Muscle layer of duodenum (tissue), 2 donors: Measurements from ENCODE around the gene TSPOAP1.

Experiments used
- H3K27ac ChIP-seq: one replicate; pipeline ENCODE4 v1.7.0; 2013; ENCODE audit warnings: mild to moderate bottlenecking, low read length
- H3K27me3 ChIP-seq: one replicate; pipeline ENCODE4 v1.7.0; 2013; ENCODE audit warnings: low read depth, mild to moderate bottlenecking, control low read depth, low read length
- H3K36me3 ChIP-seq, 2 donors: one replicate each; pipeline ENCODE4 v1.7.0; 2013; ENCODE audit warnings: low read length in 2 of 2, control low read depth in 1 of 2, mild to moderate bottlenecking in 1 of 2; ENCODE audit not compliant: insufficient read depth in 2 of 2, control insufficient read depth in 1 of 2
- H3K4me1 ChIP-seq, 2 donors: one replicate each; pipeline ENCODE4 v1.7.0; 2013; ENCODE audit warnings: low read length in 2 of 2, mild to moderate bottlenecking in 2 of 2, control low read depth in 1 of 2, moderate library complexity in 1 of 2; ENCODE audit not compliant: insufficient read depth in 2 of 2, control insufficient read depth in 1 of 2
- H3K4me3 ChIP-seq, 2 donors: one replicate each; pipeline ENCODE4 v1.7.0; 2013; ENCODE audit warnings: low read length in 2 of 2, low read depth in 1 of 2, mild to moderate bottlenecking in 1 of 2
- H3K9me3 ChIP-seq, 2 donors: one replicate each; pipeline ENCODE4 v1.7.0; 2013; ENCODE audit warnings: low read length in 2 of 2, control low read depth in 1 of 2, mild to moderate bottlenecking in 1 of 2; ENCODE audit not compliant: control insufficient read depth in 1 of 2
- donor health status: healthy.

TSPOAP1 gene

DNA sequence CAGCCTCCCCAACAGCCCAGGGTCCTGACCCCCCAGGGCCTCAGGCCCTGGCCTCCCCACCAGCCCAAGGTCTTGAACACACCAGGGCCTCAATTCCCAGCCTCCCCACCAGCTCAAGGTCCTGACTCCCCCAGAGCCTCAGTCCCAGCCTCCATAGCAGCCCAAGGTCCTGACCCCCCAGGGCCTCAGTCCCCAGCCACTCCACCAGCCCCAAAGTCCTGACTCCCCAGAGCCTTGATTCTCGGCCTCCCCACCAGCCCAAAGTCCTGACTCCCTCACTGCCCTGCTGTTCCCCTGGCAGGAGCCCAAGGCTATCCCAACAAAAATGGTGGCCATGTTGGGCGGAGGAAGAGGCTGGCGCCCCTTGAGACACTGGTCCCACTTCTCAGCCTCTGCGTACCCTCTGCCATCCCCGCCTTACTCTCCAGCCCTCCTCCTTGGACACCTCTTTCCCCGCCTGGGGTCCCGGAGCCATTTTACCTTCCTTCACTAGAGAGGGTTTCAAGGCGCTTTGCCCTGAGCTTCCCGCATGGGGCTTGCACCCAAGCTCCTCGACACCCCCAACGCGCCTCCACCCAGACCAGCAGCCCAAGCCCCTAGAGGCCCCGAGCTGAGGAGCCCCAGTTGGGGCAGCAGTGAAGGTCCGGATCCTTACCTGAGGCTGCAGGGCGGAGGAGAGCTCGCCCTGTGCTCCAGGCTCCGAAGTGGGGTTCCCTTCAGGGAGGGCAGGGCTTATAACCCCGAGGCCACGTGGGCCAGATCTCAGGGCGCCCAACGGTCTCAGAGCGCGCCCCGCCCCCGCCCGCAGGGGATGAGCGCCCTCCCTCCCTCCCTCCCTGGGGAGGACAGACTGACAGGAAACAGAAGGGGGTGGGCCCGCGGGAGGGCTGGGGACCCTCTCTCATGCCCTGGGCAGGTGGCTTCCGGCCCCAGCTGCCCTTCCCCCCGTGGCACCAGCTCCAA, 3.5 kb upstream of the TSPOAP1 start:
- Histone ChIP-seq H3K9me3 (no peaks in the 10 kb centered on the region), H3K27me3 (no peaks in the 10 kb centered on the region), H3K27ac (peak overlapping the region; percentile 69), H3K4me3 (peak overlapping the region; percentile 65), H3K4me1 (peaks cover 17% of the 10 kb centered on the region in 2 donors), H3K36me3 (no peaks in the 10 kb centered on the region)

DNA sequence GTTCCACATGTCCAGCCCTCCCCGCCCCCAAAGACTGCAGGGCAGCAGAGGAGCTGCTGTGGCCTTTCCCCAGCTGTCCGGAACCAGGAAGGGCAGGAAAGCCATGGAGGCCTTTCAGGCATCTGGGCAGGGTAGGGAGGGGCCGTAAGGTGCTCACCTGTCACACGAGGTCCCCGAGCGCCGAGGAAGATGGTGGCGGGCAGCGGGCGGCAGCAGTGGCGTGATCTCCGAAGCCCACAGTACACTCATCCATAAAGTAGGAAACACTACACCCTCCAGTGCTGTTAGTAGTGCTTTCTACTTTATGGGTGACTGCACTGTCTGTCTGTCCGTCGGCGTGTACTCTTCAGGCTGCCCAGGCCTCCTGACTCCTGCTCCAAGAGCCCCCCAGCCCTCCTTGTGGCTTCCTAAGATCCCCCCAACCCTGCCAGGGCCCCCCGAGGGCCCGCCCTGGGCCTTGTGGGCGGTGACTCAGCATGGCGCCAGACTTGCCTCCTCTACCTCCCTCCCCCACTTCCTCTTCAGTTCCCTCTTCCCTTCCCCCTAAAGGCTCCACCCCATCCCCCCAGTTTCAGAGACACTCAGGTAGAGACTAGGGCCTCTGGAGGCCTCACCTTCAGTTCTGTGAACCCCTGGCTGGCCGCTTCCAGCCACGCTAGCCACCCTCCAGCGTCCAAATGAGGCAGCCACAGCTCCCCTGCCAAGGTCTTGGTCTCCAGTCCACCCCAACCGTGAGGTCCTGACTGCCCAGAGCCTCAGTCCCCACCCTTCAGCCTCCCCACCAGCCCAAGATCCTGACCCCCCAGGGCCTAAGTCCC, 2.6 kb upstream of the TSPOAP1 start:
- Histone ChIP-seq H3K27me3 (no peaks in the 10 kb centered on the region), H3K4me3 (peak overlapping the region; percentile 65), H3K9me3 (no peaks in the 10 kb centered on the region), H3K36me3 (no peaks in the 10 kb centered on the region), H3K4me1 (peaks cover 9 to 10% of the 10 kb centered on the region in 2 donors), H3K27ac (peak overlapping the region; percentile 69)

DNA sequence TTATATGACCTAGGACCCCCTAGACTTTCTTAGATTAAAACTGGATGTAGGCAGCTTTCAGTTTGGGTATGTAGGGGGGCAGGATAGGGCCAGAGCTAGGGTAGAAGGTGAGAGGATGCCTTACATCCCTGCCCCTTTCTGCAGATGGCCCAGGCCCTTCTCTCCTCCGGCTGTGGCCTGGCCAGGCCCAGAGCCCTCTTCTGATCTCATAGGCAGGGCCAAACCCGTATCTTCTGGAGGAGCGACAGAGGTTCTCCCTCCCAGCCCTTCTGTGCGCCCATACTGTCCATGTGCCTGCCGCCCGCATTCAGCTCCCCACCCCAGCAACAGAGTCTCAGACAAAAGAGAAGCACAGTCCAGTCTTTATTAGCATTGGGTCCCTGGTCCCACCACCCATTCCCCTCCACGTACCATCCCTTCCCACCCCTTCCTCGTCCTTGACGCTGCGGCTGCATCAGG, 2.0 kb upstream of the TSPOAP1 start:
- Histone ChIP-seq H3K27ac (peak overlapping the region; percentile 69), H3K36me3 (no peaks in the 10 kb centered on the region), H3K4me1 (peaks cover 4 to 10% of the 10 kb centered on the region in 2 donors), H3K27me3 (no peaks in the 10 kb centered on the region), H3K9me3 (no peaks in the 10 kb centered on the region), H3K4me3 (peak overlapping the region; percentile 65)

DNA sequence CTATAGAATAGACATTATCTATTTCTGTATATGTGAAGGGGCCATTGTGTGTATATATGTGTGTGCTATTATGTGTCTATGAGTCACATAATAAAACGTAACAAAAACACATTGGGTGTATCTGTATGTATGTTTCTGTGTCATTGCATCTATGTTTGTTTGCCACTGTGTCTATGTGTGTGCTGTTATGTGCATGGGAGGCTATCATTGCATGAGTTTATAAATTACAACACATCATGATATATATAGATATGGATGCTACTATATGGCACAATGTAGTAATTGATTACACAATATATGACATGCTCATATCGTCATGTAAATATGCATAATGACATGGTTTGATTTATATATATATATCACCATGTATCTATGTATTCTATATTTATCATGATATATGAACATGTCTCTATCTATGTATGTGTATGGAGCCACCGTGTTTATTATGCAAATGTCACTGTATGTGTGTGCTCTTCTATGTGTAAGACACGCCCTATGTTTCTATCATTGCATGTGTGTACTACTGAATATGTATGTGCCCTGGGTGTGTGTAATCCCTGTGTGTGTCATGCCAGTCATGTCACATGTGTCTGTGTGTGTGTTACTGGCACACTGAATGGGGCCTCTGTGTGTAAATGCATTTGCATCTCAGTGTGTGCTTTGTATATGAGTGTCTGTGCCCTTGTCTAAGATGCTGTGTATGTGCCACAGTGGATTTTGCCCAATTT, 1.4 kb upstream of the TSPOAP1 start:
- peak overlapping the region; percentile 65 for H3K4me3 ChIP-seq
- no peaks in the 10 kb centered on the region for H3K36me3 ChIP-seq
- no peaks in the 10 kb centered on the region for H3K9me3 ChIP-seq
- H3K27ac ChIP-seq = no peak overlapping the region
- peaks cover 3 to 16% of the 10 kb centered on the region in 2 donors for H3K4me1 ChIP-seq
- H3K27me3 ChIP-seq = no peaks in the 10 kb centered on the region

DNA sequence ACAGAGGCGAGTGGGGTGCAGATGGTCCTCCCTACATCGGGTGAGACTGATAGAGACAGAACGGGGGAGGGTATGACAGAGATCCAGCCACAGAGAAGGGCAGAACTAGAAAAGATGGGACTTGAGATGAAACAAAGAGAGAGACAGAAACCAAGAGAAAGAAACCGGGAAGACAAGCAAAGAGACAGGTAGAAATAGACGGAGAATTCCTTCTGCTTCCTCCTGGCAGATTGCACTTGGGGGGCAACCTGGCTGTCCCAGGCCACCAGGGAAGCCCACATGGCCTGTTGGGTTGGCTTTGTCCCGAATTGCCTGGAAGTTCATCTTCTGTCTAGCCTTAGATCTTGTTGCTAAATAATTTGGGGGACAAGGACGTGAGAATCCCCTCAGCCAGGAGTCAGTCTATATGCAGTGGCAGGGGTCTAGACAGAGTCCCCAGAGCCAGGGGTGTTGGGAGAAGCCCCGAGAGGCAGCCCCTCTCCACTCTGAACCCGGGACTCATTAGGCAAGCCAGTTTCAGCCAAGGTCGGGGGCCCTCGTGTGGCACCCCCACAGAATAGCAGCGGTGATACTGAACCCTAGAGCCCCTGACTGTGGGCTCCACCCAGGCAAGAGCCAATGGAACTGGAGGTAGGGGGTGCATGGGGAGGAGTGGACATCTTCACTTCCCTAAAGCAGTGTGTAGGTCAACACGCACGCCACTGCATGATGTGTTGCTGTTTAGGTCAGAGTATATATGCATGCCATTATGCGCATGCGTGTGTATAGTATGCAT, 627 bp upstream of the TSPOAP1 start:
- peak overlapping the region; percentile 12 to 65 for H3K4me3 ChIP-seq
- H3K27ac ChIP-seq = no peak overlapping the region

DNA sequence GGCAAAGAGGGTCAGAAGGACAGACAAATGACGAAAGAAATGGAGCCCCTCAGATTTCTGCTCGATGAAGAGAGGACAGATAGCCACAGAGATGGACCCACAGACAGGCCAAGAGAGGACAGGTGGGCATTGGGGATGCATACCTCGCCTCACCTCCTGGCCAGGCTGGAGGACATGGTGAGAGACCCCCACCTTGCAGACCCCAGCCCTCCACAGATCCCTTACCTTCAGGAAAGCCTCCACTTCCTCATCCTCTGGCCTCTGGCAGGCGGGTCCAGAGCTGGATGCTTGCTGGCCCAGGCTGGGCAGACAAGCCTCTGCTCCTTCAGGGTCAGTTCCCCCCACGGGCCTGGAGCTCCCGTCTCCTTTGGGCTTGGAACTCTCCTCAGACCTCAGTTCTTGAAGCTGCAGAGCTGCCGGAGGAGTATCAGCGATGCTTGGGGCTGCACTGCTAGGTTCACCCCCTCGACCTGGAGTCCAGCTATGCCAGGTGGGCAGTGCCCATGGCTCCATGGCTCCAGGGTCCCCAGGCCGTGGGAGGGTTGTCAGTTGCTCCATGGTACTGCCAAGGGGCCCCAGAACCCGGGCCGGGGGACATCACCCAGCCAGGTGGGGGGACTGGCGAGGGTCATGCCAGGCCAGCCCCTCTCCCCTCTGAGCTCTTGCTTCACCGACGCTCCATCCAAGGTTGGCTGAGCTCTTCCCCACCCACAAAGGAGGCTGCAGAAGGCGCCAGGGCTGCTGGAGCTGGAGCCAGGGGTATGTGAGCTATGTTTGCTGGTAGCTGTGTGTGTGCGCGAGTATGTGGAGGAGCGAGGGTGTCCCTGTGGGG, 1.0 kb downstream of the TSPOAP1 start:
- Histone ChIP-seq H3K36me3 (no peaks in the 10 kb centered on the region), H3K27me3 (no peaks in the 10 kb centered on the region), H3K9me3 (no peaks in the 10 kb centered on the region), H3K4me3 (no peak overlapping the region), H3K27ac (no peak overlapping the region), H3K4me1 (peaks cover 4 to 27% of the 10 kb centered on the region in 2 donors)

More for the DNA sequence above, 627 bp upstream of the TSPOAP1 start:
- Histone ChIP-seq H3K4me1 (peaks cover 4 to 19% of the 10 kb centered on the region in 2 donors), H3K36me3 (no peaks in the 10 kb centered on the region), H3K27me3 (no peaks in the 10 kb centered on the region), H3K9me3 (no peaks in the 10 kb centered on the region)

DNA sequence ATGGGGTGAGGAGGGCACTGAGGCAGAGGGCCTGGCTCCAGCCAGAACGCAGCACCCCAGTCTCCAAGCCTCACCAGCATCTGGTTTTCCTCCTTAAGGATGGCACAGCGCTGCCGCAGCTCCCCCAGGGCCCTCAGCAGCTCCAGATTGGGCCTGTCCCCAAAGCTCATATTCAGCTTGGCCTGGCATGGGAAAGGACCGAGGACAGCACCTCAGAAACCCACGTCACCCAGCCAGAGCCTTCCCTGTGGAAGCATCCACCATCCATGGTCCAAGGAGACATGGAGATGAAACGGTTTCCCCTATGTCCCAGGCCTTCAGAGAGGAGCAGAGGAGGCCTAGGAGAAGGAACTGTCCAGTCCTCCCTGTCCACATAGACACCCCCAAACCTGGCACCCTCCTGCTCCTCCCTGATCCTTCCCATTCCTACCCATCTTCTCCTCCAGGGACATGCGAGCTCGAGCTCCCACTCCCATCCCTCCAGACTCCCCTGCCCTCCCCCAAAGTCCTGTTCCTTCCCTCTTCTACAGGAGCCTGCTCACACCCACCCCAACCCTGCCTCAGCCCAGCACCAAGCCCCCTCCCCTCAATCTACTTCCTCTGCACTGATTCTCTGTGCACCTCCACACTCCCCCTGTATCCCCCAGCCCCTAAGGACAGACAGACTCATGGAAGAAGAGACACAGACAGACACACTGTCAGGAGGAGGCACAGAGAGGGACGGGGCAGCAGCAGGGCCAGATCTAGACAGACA, 1.8 kb downstream of the TSPOAP1 start:
- no peak overlapping the region for H3K27ac ChIP-seq
- H3K27me3 ChIP-seq = no peaks in the 10 kb centered on the region
- H3K4me1 ChIP-seq = peaks cover 4 to 27% of the 10 kb centered on the region in 2 donors
- no peaks in the 10 kb centered on the region for H3K9me3 ChIP-seq
- no peak overlapping the region for H3K4me3 ChIP-seq
- no peaks in the 10 kb centered on the region for H3K36me3 ChIP-seq

DNA sequence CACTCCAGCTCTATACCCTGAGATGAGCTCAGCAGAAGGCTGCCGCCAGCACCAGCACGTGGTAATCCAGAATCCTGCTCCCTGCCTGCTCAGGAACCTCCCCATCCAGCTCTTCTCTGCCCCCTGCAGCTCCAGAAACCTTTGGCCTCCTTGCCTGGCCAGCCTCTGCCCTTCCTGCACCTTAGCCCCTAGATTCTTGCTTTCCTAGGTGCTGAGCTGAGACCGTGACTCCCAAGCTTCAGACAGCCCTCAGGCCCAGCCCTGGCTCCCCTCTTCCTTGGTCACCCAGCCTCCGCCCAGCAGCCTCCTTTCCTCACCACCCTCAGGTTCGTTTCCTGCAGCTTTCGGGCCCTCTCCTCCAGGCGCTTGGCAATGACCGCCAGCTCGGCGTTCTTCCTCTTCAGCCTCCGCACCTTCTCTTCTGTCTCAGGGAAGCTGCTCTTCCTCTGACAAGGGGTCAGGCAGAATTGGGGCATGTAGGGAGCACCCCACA, 2.6 kb downstream of the TSPOAP1 start:
- H3K9me3 ChIP-seq = no peaks in the 10 kb centered on the region
- no peaks in the 10 kb centered on the region for H3K36me3 ChIP-seq
- no peaks in the 10 kb centered on the region for H3K27me3 ChIP-seq
- H3K4me3 ChIP-seq = no peak overlapping the region
- peaks cover 4 to 27% of the 10 kb centered on the region in 2 donors for H3K4me1 ChIP-seq
- no peak overlapping the region for H3K27ac ChIP-seq

DNA sequence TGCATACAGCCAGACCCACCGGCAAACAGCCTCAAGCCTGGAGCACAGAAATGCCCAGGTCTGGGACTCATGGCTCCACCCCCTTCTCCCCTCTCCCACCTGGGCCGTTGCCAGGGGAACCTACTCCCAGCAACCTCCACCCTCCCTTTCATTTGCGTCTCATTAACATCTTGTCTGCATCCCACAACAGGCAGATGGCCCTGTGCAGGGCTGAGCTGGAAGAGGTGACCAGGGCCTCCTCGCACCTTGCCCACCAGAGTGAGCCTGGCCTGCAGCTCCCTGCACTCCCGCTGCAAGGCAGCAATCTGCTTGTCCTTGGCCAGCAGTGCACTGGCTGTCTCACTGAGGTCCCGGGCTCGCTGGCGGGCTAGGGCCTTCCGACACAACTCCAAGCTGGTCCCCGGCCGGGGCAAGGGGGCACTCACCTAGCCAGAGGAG, 3.3 kb downstream of the TSPOAP1 start:
- Histone ChIP-seq H3K36me3 (peaks cover 0 to 3% of the 10 kb centered on the region in 2 donors), H3K27ac (no peak overlapping the region), H3K27me3 (no peaks in the 10 kb centered on the region), H3K4me3 (peak overlapping the region; percentile 54 to 86), H3K9me3 (no peaks in the 10 kb centered on the region), H3K4me1 (peaks cover 4 to 27% of the 10 kb centered on the region in 2 donors)
